AG04450 (cell line): ENCODE data around the gene RALGPS1. TPM values are rescaled to one million over a fixed set of nuclear protein-coding genes. Genes with fewer than 3 reads are reported as not detected.

Experiments
- CTCF ChIA-PET: fragments of 300-600, 350-600 bp; formaldehyde crosslinking; extraction: SDS; loops from one replicate; lab custom pipeline; 2022; ENCODE audit warnings: antibody characterized with exemption, inconsistent platforms; lab: Charles Lee
- POLR2A ChIA-PET: fragments of 350-600 bp; formaldehyde crosslinking; extraction: SDS; loops from one replicate; lab custom pipeline; 2021; ENCODE audit warnings: antibody characterized with exemption, inconsistent platforms; lab: Yijun Ruan, JAX
- DNase-seq: peaks from one replicate; pipeline ENCODE4 v3.0.0-alpha.2; 2011; ENCODE audit warnings: low read depth, low spot score
- H3K27ac ChIP-seq: one replicate; pipeline ENCODE4 v1.5.1; 2012; ENCODE audit warnings: low read depth, low read length, control low read depth
- H3K27me3 ChIP-seq: one replicate; pipeline ENCODE4 v1.6.0; 2012; ENCODE audit warnings: low read length; ENCODE audit not compliant: control insufficient read depth, insufficient read depth
- H3K4me3 ChIP-seq: 2 replicates; pipeline ENCODE4 v1.5.1; 2011; ENCODE audit warnings: mild to moderate bottlenecking, low read depth, low read length, control low read depth
- H3K9me3 ChIP-seq: 2 replicates; pipeline ENCODE4 v1.5.1; 2012; ENCODE audit warnings: low read length; ENCODE audit not compliant: control insufficient read depth, insufficient read depth
- CTCF ChIP-seq: IDR thresholded peaks from 2 replicates; pipeline ENCODE4 v1.5.1; 2011; ENCODE audit warnings: low read depth, low read length, control low read depth, inconsistent platforms
- polyA plus RNA-seq: library from polyadenylated mRNA; depleted of rRNA; stranded (reverse); fragments of >200 nt; gene quantifications from 2 replicates; pipeline ENCODE4 v1.2.3, GENCODE V29; 2011

The RALGPS1 gene
- polyA plus RNA-seq, 1 experiment: 4.6 TPM

DNA sequence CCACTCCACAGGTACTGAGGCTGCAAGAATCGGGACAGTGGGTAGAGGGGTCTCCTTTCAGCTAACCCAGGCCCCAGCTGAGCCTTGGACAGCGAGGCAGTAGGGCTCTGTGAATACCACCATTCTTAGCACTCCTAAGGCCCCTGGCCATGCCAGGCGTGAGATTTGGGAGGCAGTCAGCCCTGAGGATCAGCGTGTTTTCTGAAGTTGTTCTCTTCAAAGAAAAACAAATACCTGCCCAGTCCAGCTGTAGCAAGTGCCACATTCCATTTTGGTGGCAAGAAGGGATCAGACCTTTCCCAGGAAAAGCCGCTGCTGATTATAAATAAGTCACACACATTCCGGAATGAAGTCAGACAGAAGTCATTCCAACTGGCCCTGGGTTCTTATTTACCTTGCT, 47.8 kb downstream of the RALGPS1 start:
- Histone ChIP-seq H3K27ac (no peak overlapping the region), H3K27me3 (no peaks in the 10 kb centered on the region), H3K4me3 (no peak overlapping the region), H3K9me3 (no peaks in the 10 kb centered on the region)
- no peak for TF ChIP-seq CTCF
- CTCF ChIA-PET: no interaction called here
- POLR2A ChIA-PET: no interaction called here
- DNase-seq: no peak

GRCh38 chr9:126965077-126965476, 50.5 kb downstream of the RALGPS1 start:
- H3K27me3 ChIP-seq: no peaks in the 10 kb centered on the region
- no peak for DNase-seq
- TF ChIP-seq CTCF: no peak
- no peaks in the 10 kb centered on the region for H3K9me3 ChIP-seq
- ChIA-PET POLR2A (no interaction called here), CTCF (interaction anchor here (0.7 to 2.4 kb wide), 20 partner anchors 7 to 432 kb away, joined by 3 to 29 read pairs (median 4); partner anchors contain the start of genes ANGPTL2 and SLC2A8)
- no peak overlapping the region for H3K27ac ChIP-seq
- no peak overlapping the region for H3K4me3 ChIP-seq

- CTCF ChIA-PET: interaction anchor here (0.7 to 2.4 kb wide), 19 partner anchors 8 to 431 kb away, joined by 3 to 29 read pairs (median 4); partner anchors contain the start of genes ANGPTL2 and SLC2A8
- POLR2A ChIA-PET: no interaction called here
- H3K27me3 ChIP-seq: no peaks in the 10 kb centered on the region
- no peaks in the 10 kb centered on the region for H3K9me3 ChIP-seq
- no peak overlapping the region for H3K4me3 ChIP-seq
- peak; percentile 21 for DNase-seq
- peak; percentile 95 for TF ChIP-seq CTCF
- no peak overlapping the region for H3K27ac ChIP-seq
These were observed 51.2 kb downstream of the RALGPS1 start for GRCh38 chr9:126965541-126966428.

- Histone ChIP-seq H3K9me3 (no peaks in the 10 kb centered on the region), H3K27ac (no peak overlapping the region), H3K4me3 (no peak overlapping the region), H3K27me3 (no peaks in the 10 kb centered on the region)
- ChIA-PET CTCF (interaction anchor here (1.0 kb wide), 1 partner anchor 228 kb away, joined by 4 read pairs; no protein-coding TSS in a partner anchor), POLR2A (no interaction called here)
- DNase-seq: no peak
- TF ChIP-seq CTCF: no peak
These were observed 56.7 kb downstream of the RALGPS1 start for GRCh38 chr9:126971261-126971660.
